Ishikawa (cell line): Measurements from ENCODE around the gene EML3.

Experiments
- CEBPB ChIP-seq: IDR thresholded peaks from 2 replicates; pipeline ENCODE4 v1.6.1; 2012
- CREB1 ChIP-seq: IDR thresholded peaks from 2 replicates; pipeline ENCODE4 v1.6.1; 2012; ENCODE audit warnings: low read depth
- RAD21 ChIP-seq: IDR thresholded peaks from 2 replicates; pipeline ENCODE4 v1.6.1; 2012; ENCODE audit warnings: low read depth
- REST ChIP-seq: IDR thresholded peaks from 2 replicates; pipeline ENCODE4 v1.6.1; 2012; ENCODE audit warnings: low read depth, mild to moderate bottlenecking
- TCF12 ChIP-seq: IDR thresholded peaks from 2 replicates; pipeline ENCODE4 v1.6.1; 2012; ENCODE audit warnings: low read depth
- YY1 ChIP-seq: IDR thresholded peaks from 2 replicates; pipeline ENCODE4 v1.6.1; 2012; ENCODE audit warnings: low read depth
- TF ChIP-seq, protein P1 (sequence below): IDR thresholded peaks from 2 replicates; pipeline ENCODE4 v1.6.1; 2012

GRCh38 chr11:62578541-62578940 lies 34.0 kb downstream of the EML3 start:
- TF ChIP-seq RAD21 (no peak), CREB1 (no peak), REST (no peak), YY1 (no peak), CEBPB (no peak), TCF12 (no peak)
- TF ChIP-seq, protein P1, sequence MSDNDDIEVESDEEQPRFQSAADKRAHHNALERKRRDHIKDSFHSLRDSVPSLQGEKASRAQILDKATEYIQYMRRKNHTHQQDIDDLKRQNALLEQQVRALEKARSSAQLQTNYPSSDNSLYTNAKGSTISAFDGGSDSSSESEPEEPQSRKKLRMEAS: no peak
